Neural progenitor cell (in vitro differentiated cells): ENCODE data around the gene SAP30L.

Experiments
- CTCF ChIP-seq: fragments of 200-600 bp; sonication (generic); IDR thresholded peaks from 2 replicates; pipeline ENCODE4 v1.5.1; 2017; ENCODE audit warnings: antibody characterized with exemption, mild to moderate bottlenecking
- EZH2 ChIP-seq: fragments of 200-600 bp; sonication (generic); IDR thresholded peaks from 2 replicates; pipeline ENCODE4 v1.6.1; 2017; ENCODE audit warnings: antibody characterized with exemption, mild to moderate bottlenecking, moderate library complexity
- EZH2phosphoT487 ChIP-seq: fragments of 200-600 bp; sonication (generic); IDR thresholded peaks from 2 replicates; pipeline ENCODE4 v1.6.1; 2017; ENCODE audit warnings: antibody characterized with exemption

DNA sequence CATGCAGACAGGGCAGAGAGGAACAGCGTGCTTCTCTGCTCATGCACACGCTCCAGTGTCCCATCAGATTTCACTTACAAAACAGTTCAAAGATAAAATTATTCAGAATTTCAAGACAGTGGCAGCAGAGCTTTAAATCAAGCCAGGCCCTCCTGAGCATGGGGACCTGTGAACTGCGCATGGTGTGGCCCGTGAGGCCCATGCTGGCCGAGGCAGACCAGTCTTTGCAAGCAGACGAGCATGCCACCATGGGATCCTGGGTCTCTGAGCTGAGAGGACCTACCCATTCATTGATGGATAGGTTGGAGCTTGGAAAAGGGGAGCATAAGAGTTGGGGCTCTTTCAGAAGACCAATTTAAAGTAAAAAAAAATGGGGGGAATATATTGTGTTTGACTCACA lies 35.0 kb upstream of the SAP30L start:
- TF ChIP-seq CTCF (no peak), EZH2 (no peak), EZH2phosphoT487 (no peak)
